Erythroblast (primary cell): ENCODE results near the gene ACAP3.

Experiments used
- GATA1 ChIP-seq: IDR thresholded peaks from 2 replicates; pipeline ENCODE4 v1.6.1; 2011; ENCODE audit warnings: low read depth, mild to moderate bottlenecking, control low read depth, low read length, moderate library complexity
- POLR2A ChIP-seq: IDR thresholded peaks from 2 replicates; pipeline ENCODE4 v1.6.1; 2011; ENCODE audit warnings: mild to moderate bottlenecking, low read length

DNA sequence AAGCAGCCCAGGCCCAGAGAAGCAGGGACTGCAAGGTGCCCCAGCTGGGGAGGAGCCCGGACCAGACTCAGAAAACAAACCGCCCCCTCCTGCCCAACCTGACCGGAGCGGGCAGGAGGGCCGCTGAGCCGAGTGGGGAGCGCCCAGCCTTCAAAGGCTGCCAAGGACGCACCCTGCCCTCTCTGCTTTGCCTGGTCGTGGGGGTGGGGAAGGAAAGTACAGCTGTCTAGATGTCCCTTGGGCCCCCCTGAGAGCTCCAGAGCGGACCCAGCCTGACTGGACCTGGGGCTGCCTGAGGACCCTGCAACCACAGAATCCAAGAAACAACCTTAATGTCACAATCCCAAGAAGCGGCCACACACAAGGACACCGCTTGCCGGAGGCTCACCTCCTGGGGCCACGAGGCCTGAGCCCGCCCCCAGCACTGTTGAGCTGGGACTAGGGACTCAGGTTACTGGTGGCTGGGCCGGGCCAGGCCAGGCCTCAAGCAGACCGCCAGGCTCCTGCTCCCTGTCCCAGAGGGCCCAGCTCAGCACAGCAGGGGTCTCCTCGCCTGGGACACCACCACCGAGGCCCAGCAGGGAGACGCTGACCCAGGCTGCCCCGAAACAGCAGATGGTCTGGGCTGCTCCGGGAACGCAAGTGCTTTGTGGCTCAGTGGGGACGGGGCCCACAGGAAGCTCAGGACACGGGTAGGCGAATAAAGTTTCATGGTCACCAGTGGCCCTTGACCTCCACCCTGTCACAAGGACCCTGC, 40.1 kb upstream of the ACAP3 start:
- no peak for TF ChIP-seq POLR2A
- TF ChIP-seq GATA1, result no peak
